Neural cell (in vitro differentiated cells): ENCODE data around the gene TSPAN9. TPM values are rescaled to one million over a fixed set of nuclear protein-coding genes. Genes with fewer than 3 reads are reported as not detected.
A peak's percentile ranks its signal among the peaks of the same experiment; 100 is the strongest.

ENCODE experiments used
- H2AFZ ChIP-seq: fragments of 200-600, 300-800 bp; sonication (generic), shearing (Covaris generic); 2 replicates; pipeline ENCODE4 v1.6.0; 2014; ENCODE audit warnings: low read depth, mild to moderate bottlenecking, antibody characterized with exemption, low read length, moderate library complexity
- H3F3A ChIP-seq: fragments of 200-600 bp; shearing (Covaris generic); 2 replicates; pipeline ENCODE4 v1.6.1; 2016; ENCODE audit warnings: mild to moderate bottlenecking, moderate library complexity, mixed read lengths, antibody characterized with exemption, low read length; ENCODE audit not compliant: insufficient read depth, poor library complexity, severe bottlenecking
- H3K27ac ChIP-seq: fragments of 200-600, 300-800 bp; sonication (generic), shearing (Covaris generic); 2 replicates; pipeline ENCODE4 v1.5.1; 2014; ENCODE audit warnings: mild to moderate bottlenecking, low read length, moderate library complexity
- H3K27me3 ChIP-seq: fragments of 300-800, 200-600 bp; sonication (generic), shearing (Covaris generic); 2 replicates; pipeline ENCODE4 v1.6.0; 2014; ENCODE audit warnings: mild to moderate bottlenecking, low read depth, low read length, moderate library complexity; ENCODE audit not compliant: insufficient read depth
- H3K36me3 ChIP-seq: fragments of 300-800, 200-600 bp; sonication (generic), shearing (Covaris generic); 2 replicates; pipeline ENCODE4 v1.5.1; 2014; ENCODE audit warnings: mild to moderate bottlenecking, antibody characterized with exemption, low read length, moderate library complexity; ENCODE audit not compliant: insufficient read depth
- H3K4me2 ChIP-seq: fragments of 300-800, 200-600 bp; sonication (generic), shearing (Covaris generic); 2 replicates; pipeline ENCODE4 v1.6.0; 2014; ENCODE audit warnings: mild to moderate bottlenecking, low read length
- H3K4me3 ChIP-seq: fragments of 300-800, 200-600 bp; sonication (generic), shearing (Covaris generic); 2 replicates; pipeline ENCODE4 v1.5.1; 2014; ENCODE audit warnings: mild to moderate bottlenecking, low read length, moderate library complexity
- H3K79me2 ChIP-seq: fragments of 200-600 bp; shearing (Covaris generic); replicated peaks from 2 replicates; pipeline ENCODE4 v1.6.0; 2014; ENCODE audit warnings: mild to moderate bottlenecking, low read length, moderate library complexity; ENCODE audit not compliant: insufficient read depth
- H3K9ac ChIP-seq: fragments of 300-800, 200-600 bp; sonication (generic), shearing (Covaris generic); 2 replicates; pipeline ENCODE4 v1.6.1; 2016; ENCODE audit warnings: mild to moderate bottlenecking, low read length, mixed read lengths
- H3K9me2 ChIP-seq: fragments of 200-600 bp; shearing (Covaris generic); 2 replicates; pipeline ENCODE4 v1.6.1; 2016; ENCODE audit warnings: mild to moderate bottlenecking, low read length, mixed read lengths; ENCODE audit not compliant: insufficient read depth
- H3K9me3 ChIP-seq: fragments of 200-600, 300-800 bp; sonication (generic), shearing (Covaris generic); 2 replicates; pipeline ENCODE4 v1.6.1; 2016; ENCODE audit warnings: mild to moderate bottlenecking, mixed run types, low read length, moderate library complexity, mixed read lengths
- H4K20me1 ChIP-seq: fragments of 200-600 bp; shearing (Covaris generic); 2 replicates; pipeline ENCODE4 v1.6.1; 2016; ENCODE audit warnings: mild to moderate bottlenecking, mixed run types; ENCODE audit not compliant: insufficient read depth
- EP300 ChIP-seq: fragments of 450-650 bp; conservative IDR thresholded peaks from 2 replicates; pipeline ENCODE4 v1.6.1; 2014; ENCODE audit warnings: antibody characterized with exemption, mild to moderate bottlenecking, moderate library complexity; ENCODE audit not compliant: poor library complexity, severe bottlenecking
- EZH2 ChIP-seq: fragments of 200-600, 300-800 bp; shearing (Covaris generic), sonication (generic); IDR thresholded peaks from 2 replicates; pipeline ENCODE4 v1.6.1; 2014; ENCODE audit warnings: antibody characterized with exemption, low read length, borderline replicate concordance, mild to moderate bottlenecking; ENCODE audit not compliant: insufficient read depth, poor library complexity, severe bottlenecking
- POLR2AphosphoS5 ChIP-seq: IDR thresholded peaks from 2 replicates; pipeline ENCODE4 v1.6.1; 2012
- RAD21 ChIP-seq: fragments of 450-650 bp; conservative IDR thresholded peaks from 2 replicates; pipeline ENCODE4 v1.6.1; 2014; ENCODE audit warnings: antibody characterized with exemption, mild to moderate bottlenecking, moderate library complexity
- SMC3 ChIP-seq: fragments of 450-650 bp; conservative IDR thresholded peaks from 2 replicates; pipeline ENCODE4 v1.6.1; 2014; ENCODE audit warnings: antibody characterized with exemption, mild to moderate bottlenecking, moderate library complexity; ENCODE audit not compliant: poor library complexity
- TAF1 ChIP-seq: IDR thresholded peaks from 2 replicates; pipeline ENCODE4 v1.6.1; 2012; ENCODE audit warnings: low read depth
- polyA plus RNA-seq: library from polyadenylated mRNA; depleted of rRNA; stranded (reverse); fragments of >200 nt; gene quantifications from 2 replicates; pipeline ENCODE4 v1.2.3, GENCODE V29; 2014
- TF ChIP-seq, protein P1 (sequence below): fragments of 450-650 bp; IDR thresholded peaks from 2 replicates; pipeline ENCODE4 v1.5.1; 2014; ENCODE audit warnings: antibody characterized with exemption, mild to moderate bottlenecking, moderate library complexity; ENCODE audit not compliant: poor library complexity, severe bottlenecking
- TF ChIP-seq, protein P2 (sequence below): IDR thresholded peaks from 2 replicates; pipeline ENCODE4 v1.6.1; 2012; ENCODE audit warnings: borderline replicate concordance

Gene TSPAN9
- polyA plus RNA-seq, 1 donor from 2014 or later = 11.9 TPM

DNA sequence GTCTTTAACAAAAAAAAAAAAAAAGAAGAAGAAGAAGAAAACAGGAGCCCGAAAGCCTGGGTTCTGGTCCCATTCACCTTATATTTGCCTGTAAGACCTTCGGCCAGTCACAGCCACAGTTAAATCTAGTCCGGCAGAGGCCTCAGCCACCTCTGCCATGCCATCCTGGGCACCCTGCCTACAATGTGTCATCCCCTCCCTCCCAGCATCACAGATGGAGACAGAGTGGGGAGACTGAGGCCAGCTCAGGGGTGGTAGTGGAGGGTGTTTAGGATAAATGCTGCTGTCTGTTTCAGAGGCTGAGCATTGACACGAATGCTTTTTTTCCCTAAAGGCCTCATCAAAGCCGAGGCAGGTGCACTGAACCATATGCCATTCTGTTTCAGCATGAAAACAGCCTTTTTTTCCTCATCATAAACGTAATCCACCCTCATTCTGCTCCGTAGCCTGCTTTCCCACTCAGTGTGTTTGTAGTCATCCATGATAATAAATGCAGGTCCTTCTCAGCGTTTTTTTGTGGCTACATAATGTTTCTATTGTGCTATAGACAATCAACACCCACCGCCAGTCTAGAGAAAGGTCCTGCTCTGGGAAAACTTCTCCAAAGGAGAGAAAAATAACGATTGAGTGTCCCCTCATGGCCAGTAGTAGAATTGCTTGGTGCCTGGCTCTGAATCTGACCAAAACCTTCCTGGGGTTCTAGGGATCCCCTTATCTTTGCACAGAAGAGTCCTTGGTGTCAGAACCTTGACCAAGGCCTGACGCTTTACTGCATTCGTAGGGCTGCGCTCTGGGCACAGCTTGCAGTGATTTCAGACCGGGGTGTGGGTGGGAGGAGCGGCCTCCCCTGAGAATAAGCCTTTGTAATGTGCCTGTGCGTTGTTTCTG is 41.1 kb upstream of the TSPAN9 start:
- Histone ChIP-seq H3F3A (no peaks in the 10 kb centered on the region), H3K9me3 (no peaks in the 10 kb centered on the region), H4K20me1 (no peaks in the 10 kb centered on the region), H3K27me3 (no peaks in the 10 kb centered on the region), H3K9ac (peak overlapping the region; percentile 46), H2AFZ (peak overlapping the region; percentile 51), H3K4me3 (peak overlapping the region; percentile 17), H3K27ac (peak overlapping the region; percentile 73), H3K79me2 (no peaks in the 10 kb centered on the region), H3K36me3 (no peaks in the 10 kb centered on the region), H3K4me2 (no peak overlapping the region), H3K9me2 (no peaks in the 10 kb centered on the region)
- TF ChIP-seq, protein P1, sequence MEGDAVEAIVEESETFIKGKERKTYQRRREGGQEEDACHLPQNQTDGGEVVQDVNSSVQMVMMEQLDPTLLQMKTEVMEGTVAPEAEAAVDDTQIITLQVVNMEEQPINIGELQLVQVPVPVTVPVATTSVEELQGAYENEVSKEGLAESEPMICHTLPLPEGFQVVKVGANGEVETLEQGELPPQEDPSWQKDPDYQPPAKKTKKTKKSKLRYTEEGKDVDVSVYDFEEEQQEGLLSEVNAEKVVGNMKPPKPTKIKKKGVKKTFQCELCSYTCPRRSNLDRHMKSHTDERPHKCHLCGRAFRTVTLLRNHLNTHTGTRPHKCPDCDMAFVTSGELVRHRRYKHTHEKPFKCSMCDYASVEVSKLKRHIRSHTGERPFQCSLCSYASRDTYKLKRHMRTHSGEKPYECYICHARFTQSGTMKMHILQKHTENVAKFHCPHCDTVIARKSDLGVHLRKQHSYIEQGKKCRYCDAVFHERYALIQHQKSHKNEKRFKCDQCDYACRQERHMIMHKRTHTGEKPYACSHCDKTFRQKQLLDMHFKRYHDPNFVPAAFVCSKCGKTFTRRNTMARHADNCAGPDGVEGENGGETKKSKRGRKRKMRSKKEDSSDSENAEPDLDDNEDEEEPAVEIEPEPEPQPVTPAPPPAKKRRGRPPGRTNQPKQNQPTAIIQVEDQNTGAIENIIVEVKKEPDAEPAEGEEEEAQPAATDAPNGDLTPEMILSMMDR = peak; percentile 72
- TF ChIP-seq TAF1 (no peak), SMC3 (peak; percentile 58), RAD21 (peak; percentile 68), EZH2 (no peak), POLR2AphosphoS5 (peak; percentile 50), EP300 (peak; percentile 35)

DNA sequence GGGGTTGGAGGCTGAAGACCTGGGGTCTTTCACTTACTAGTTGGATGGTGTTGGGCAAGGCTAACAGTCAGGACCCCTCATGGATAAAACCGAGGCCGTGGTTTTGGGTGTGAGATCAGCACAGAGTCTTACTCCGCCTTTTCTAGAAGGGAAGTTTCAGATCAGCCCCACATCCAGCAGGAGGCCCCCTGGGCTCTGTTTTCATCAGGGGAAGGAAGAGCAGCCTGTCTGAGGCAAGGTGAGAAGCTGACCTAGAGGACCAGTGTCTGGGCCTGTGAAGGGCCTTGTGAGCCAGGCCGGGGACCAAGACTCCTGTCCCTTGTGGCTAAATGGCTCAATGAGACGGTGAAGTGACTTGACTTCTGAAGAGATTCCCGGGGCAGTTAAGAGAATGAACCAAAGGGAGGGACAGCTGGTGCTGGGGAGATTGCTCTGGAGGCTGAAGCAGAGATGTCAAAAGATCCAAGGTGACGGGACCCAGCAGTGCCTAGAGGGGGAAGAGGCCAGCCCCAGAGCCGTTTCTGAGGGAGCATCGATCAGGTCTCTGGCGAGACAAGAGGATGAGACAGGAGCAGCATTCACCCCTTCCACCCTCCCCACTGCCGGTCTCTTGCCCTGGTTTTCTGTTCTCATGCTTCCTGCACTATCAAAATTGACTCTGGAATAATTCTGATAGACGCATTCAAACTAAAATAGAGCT is 40.1 kb upstream of the TSPAN9 start:
- Histone ChIP-seq H3K9me3 (no peaks in the 10 kb centered on the region), H3K36me3 (no peaks in the 10 kb centered on the region), H3K27me3 (no peaks in the 10 kb centered on the region), H3K27ac (no peak overlapping the region), H3F3A (no peaks in the 10 kb centered on the region), H3K79me2 (no peaks in the 10 kb centered on the region), H3K4me3 (no peak overlapping the region), H2AFZ (no peak overlapping the region), H3K4me2 (no peak overlapping the region), H3K9me2 (no peaks in the 10 kb centered on the region), H4K20me1 (no peaks in the 10 kb centered on the region), H3K9ac (peak overlapping the region; percentile 46)
- no peak for TF ChIP-seq TAF1
- TF ChIP-seq EZH2 = no peak
- TF ChIP-seq, protein P2, sequence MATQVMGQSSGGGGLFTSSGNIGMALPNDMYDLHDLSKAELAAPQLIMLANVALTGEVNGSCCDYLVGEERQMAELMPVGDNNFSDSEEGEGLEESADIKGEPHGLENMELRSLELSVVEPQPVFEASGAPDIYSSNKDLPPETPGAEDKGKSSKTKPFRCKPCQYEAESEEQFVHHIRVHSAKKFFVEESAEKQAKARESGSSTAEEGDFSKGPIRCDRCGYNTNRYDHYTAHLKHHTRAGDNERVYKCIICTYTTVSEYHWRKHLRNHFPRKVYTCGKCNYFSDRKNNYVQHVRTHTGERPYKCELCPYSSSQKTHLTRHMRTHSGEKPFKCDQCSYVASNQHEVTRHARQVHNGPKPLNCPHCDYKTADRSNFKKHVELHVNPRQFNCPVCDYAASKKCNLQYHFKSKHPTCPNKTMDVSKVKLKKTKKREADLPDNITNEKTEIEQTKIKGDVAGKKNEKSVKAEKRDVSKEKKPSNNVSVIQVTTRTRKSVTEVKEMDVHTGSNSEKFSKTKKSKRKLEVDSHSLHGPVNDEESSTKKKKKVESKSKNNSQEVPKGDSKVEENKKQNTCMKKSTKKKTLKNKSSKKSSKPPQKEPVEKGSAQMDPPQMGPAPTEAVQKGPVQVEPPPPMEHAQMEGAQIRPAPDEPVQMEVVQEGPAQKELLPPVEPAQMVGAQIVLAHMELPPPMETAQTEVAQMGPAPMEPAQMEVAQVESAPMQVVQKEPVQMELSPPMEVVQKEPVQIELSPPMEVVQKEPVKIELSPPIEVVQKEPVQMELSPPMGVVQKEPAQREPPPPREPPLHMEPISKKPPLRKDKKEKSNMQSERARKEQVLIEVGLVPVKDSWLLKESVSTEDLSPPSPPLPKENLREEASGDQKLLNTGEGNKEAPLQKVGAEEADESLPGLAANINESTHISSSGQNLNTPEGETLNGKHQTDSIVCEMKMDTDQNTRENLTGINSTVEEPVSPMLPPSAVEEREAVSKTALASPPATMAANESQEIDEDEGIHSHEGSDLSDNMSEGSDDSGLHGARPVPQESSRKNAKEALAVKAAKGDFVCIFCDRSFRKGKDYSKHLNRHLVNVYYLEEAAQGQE = no peak
- TF ChIP-seq EP300 = no peak
- TF ChIP-seq POLR2AphosphoS5 = no peak
